AG04449 (cell line): ENCODE data around the gene MAP2K4.
A peak's percentile ranks its signal among the peaks of the same experiment; 100 is the strongest.

Experiments
- CTCF ChIA-PET: fragments of 350-600 bp; formaldehyde crosslinking; extraction: SDS; loops from one replicate; lab custom pipeline; 2021; ENCODE audit warnings: antibody characterized with exemption; lab: Yijun Ruan, JAX
- POLR2A ChIA-PET: fragments of 400-600, 350-600 bp; formaldehyde crosslinking; extraction: SDS; loops from one replicate; lab custom pipeline; 2020; ENCODE audit warnings: antibody characterized with exemption, inconsistent platforms; lab: Yijun Ruan, JAX
- DNase-seq: peaks from one replicate; pipeline ENCODE4 v3.0.0-alpha.2; 2010; ENCODE audit warnings: low read depth, low spot score
- H3K4me3 ChIP-seq: 2 replicates; pipeline ENCODE4 v1.5.1; 2011; ENCODE audit warnings: low read depth, mild to moderate bottlenecking, control low read depth, low read length
- CTCF ChIP-seq: IDR thresholded peaks from one replicate; pipeline ENCODE4 v1.5.1; 2011; ENCODE audit warnings: mild to moderate bottlenecking, moderate library complexity, low read length, control low read depth, inconsistent platforms; ENCODE audit not compliant: insufficient read depth; ENCODE audit errors: missing control alignments

The MAP2K4 gene

GRCh38 chr17:12067485-12067884, 46.8 kb downstream of the MAP2K4 start:
- H3K4me3 ChIP-seq: no peak overlapping the region
- CTCF ChIA-PET: interaction anchor here (1.4 kb wide), 1 partner anchor 15 kb away, joined by 3 read pairs; no protein-coding TSS in a partner anchor
- no peak for TF ChIP-seq CTCF
- POLR2A ChIA-PET: no interaction called here
- DNase-seq: no peak

DNA sequence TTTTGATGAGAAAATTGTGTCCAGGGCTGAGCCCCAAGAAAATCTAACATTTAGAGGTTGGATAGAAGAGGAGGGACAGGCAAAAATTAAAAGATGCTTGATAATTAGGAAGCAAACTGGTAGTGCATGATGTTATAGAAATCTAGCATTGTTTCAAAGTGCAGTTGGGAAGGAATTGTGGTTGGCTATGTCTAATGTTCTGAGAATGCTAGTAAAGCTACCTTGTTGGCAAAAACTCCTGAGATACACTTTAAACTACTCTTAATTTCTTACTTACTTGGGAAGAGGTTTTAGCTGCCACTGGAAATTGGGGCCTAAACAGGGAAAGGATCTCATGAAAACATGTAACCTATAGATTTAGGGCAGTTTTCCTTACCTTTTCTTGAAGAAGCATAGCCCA, 48.3 kb downstream of the MAP2K4 start:
- ChIA-PET CTCF (no interaction called here), POLR2A (no interaction called here)
- no peak for TF ChIP-seq CTCF
- no peak for DNase-seq
- no peak overlapping the region for H3K4me3 ChIP-seq

DNA sequence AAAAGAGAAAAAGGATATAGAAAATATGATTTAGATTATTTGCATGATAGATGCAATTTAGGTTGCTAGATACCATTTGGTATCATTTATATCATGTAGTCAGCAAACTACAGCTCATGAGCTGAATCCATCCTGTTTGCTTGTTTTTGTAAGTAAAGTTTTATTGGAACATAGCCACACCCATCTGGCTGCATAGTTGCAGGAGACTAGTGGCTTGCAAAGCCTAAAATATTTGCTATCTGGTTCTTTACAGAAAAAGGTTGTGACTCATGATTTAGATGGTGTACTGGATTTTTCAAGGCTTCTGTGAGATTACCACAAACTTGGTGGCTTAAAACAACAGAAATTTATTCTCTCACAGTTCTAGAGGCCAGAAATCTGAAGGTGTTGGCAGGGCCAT, 49.9 kb downstream of the MAP2K4 start:
- peak; percentile 71 for DNase-seq
- no peak for TF ChIP-seq CTCF
- ChIA-PET POLR2A (no interaction called here), CTCF (no interaction called here)
- H3K4me3 ChIP-seq: no peak overlapping the region

GRCh38 chr17:12074346-12074745, 53.7 kb downstream of the MAP2K4 start:
- no peak for TF ChIP-seq CTCF
- CTCF ChIA-PET: interaction anchor here (1.1 kb wide), 1 partner anchor 53 kb away, joined by 3 read pairs; the partner anchor contains the start of gene MAP2K4
- no peak overlapping the region for H3K4me3 ChIP-seq
- POLR2A ChIA-PET: no interaction called here
- DNase-seq: no peak

- no peak for TF ChIP-seq CTCF
- DNase-seq: no peak
- POLR2A ChIA-PET: no interaction called here
- CTCF ChIA-PET: interaction anchor here (0.7 kb wide), 1 partner anchor 36 kb away, joined by 3 read pairs; no protein-coding TSS in a partner anchor
- H3K4me3 ChIP-seq: no peak overlapping the region
Measured at GRCh38 chr17:12077773-12078172, 57.1 kb downstream of the MAP2K4 start.

DNA sequence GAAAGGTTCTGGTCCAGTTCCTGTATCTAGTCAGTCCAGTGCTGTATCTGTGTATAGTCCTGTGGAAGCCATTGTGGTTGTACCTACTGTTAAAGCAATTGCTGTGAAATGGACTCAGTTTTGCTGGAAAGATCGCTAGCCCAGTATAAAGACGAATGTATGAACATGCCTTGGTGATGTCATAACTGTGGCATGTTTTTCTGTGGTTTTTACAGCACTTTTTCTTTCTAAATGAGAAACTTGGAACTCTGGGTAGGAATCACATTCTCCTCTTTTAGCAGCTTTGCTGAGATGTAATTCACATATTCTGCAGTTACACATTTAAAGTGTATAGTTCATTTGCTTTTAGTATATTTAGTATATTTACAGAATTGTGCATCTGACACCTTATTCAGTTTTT, 58.1 kb downstream of the MAP2K4 start:
- H3K4me3 ChIP-seq: no peak overlapping the region
- ChIA-PET POLR2A (no interaction called here), CTCF (no interaction called here)
- peak; percentile 47 for DNase-seq
- TF ChIP-seq CTCF: no peak
